Tibial nerve (tissue), 4 donors: ENCODE results near the gene INPP5A.

Experiments
- EP300 ChIP-seq, 2 donors: sonication (generic); formaldehyde crosslinking; IDR thresholded peaks; one replicate each; pipeline ENCODE4 v1.6.1; 2017; ENCODE audit warnings: antibody characterized with exemption in 2 of 2, mild to moderate bottlenecking in 1 of 2
- TF ChIP-seq, protein P1 (sequence below), 5 experiments: fragments of 200-600 bp in 3 of 5; fragments of 450-650 bp in 2 of 5; sonication (generic) in 3 of 5; IDR thresholded peaks; one replicate each; pipeline ENCODE4 v1.5.1; 2016 to 2019; ENCODE audit warnings: antibody characterized with exemption in 5 of 5, mild to moderate bottlenecking in 3 of 5, moderate library complexity in 2 of 5

- TF ChIP-seq, protein P1, sequence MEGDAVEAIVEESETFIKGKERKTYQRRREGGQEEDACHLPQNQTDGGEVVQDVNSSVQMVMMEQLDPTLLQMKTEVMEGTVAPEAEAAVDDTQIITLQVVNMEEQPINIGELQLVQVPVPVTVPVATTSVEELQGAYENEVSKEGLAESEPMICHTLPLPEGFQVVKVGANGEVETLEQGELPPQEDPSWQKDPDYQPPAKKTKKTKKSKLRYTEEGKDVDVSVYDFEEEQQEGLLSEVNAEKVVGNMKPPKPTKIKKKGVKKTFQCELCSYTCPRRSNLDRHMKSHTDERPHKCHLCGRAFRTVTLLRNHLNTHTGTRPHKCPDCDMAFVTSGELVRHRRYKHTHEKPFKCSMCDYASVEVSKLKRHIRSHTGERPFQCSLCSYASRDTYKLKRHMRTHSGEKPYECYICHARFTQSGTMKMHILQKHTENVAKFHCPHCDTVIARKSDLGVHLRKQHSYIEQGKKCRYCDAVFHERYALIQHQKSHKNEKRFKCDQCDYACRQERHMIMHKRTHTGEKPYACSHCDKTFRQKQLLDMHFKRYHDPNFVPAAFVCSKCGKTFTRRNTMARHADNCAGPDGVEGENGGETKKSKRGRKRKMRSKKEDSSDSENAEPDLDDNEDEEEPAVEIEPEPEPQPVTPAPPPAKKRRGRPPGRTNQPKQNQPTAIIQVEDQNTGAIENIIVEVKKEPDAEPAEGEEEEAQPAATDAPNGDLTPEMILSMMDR (IDR thresholded peaks at IDR 0.05): no peak
- no peak for TF ChIP-seq EP300 (IDR thresholded peaks at IDR 0.05)
Observed at GRCh38 chr10:132574783-132575319, 37.3 kb downstream of the INPP5A start.
